ENCODE data around the gene MB. TPM values are rescaled to one million over a fixed set of nuclear protein-coding genes. Genes with fewer than 3 reads are reported as not detected.
A peak's percentile ranks its signal among the peaks of the same experiment; 100 is the strongest.

The MB gene
- total RNA-seq, 1 donor from 2014 or later = not detected

GRCh38 chr22:35634943-35635540 lies 17.9 kb upstream of the MB start:
- no peak for DNase-seq (ENCODE audit: low read depth, low spot score)
- H3K27ac Mint-ChIP-seq (ENCODE audit: unreplicated experiment) = no peak overlapping the region
- peaks cover 6% of the 10 kb centered on the region for H3K27me3 Mint-ChIP-seq (ENCODE audit: low read depth)
- no peaks in the 10 kb centered on the region for H3K36me3 Mint-ChIP-seq (ENCODE audit: low read depth)
- no peaks in the 10 kb centered on the region for H3K9me3 Mint-ChIP-seq
- H3K4me3 Mint-ChIP-seq = no peak overlapping the region
- no peak for TF ChIP-seq CTCF (conservative IDR thresholded peaks at IDR 0.05)
- H3K4me1 Mint-ChIP-seq = peaks cover 27% of the 10 kb centered on the region

GRCh38 chr22:35634015-35634414 lies 16.9 kb upstream of the MB start:
- H3K27ac Mint-ChIP-seq (ENCODE audit: unreplicated experiment) = no peak overlapping the region
- no peak for DNase-seq (ENCODE audit: low read depth, low spot score)
- no peaks in the 10 kb centered on the region for H3K9me3 Mint-ChIP-seq
- H3K36me3 Mint-ChIP-seq (ENCODE audit: low read depth) = no peaks in the 10 kb centered on the region
- TF ChIP-seq CTCF (conservative IDR thresholded peaks at IDR 0.05) = no peak
- peaks cover 15% of the 10 kb centered on the region for H3K27me3 Mint-ChIP-seq (ENCODE audit: low read depth)
- H3K4me3 Mint-ChIP-seq = no peak overlapping the region
- H3K4me1 Mint-ChIP-seq = peaks cover 35% of the 10 kb centered on the region

GRCh38 chr22:35633520-35633919 lies 16.4 kb upstream of the MB start:
- H3K4me1 Mint-ChIP-seq = peaks cover 31% of the 10 kb centered on the region
- H3K36me3 Mint-ChIP-seq (ENCODE audit: low read depth) = no peaks in the 10 kb centered on the region
- peaks cover 16% of the 10 kb centered on the region for H3K27me3 Mint-ChIP-seq (ENCODE audit: low read depth)
- H3K27ac Mint-ChIP-seq (ENCODE audit: unreplicated experiment) = no peak overlapping the region
- H3K4me3 Mint-ChIP-seq = no peak overlapping the region
- DNase-seq (ENCODE audit: low read depth, low spot score) = no peak
- no peak for TF ChIP-seq CTCF (conservative IDR thresholded peaks at IDR 0.05)
- no peaks in the 10 kb centered on the region for H3K9me3 Mint-ChIP-seq

- H3K4me3 Mint-ChIP-seq = no peak overlapping the region
- no peaks in the 10 kb centered on the region for H3K36me3 Mint-ChIP-seq (ENCODE audit: low read depth)
- no peak for TF ChIP-seq CTCF (conservative IDR thresholded peaks at IDR 0.05)
- DNase-seq (ENCODE audit: low read depth, low spot score) = no peak
- H3K4me1 Mint-ChIP-seq = peaks cover 28% of the 10 kb centered on the region
- H3K27ac Mint-ChIP-seq (ENCODE audit: unreplicated experiment) = no peak overlapping the region
- H3K27me3 Mint-ChIP-seq (ENCODE audit: low read depth) = peaks cover 19% of the 10 kb centered on the region
- no peaks in the 10 kb centered on the region for H3K9me3 Mint-ChIP-seq
Observed at GRCh38 chr22:35632935-35633334, 15.8 kb upstream of the MB start.

- Mint-ChIP-seq H3K27me3 (ENCODE audit: low read depth) (peaks cover 29% of the 10 kb centered on the region), H3K36me3 (ENCODE audit: low read depth) (no peaks in the 10 kb centered on the region), H3K4me1 (peaks cover 30% of the 10 kb centered on the region), H3K4me3 (no peak overlapping the region), H3K27ac (ENCODE audit: unreplicated experiment) (no peak overlapping the region), H3K9me3 (no peaks in the 10 kb centered on the region)
- DNase-seq (ENCODE audit: low read depth, low spot score) = peak; percentile 35
- TF ChIP-seq CTCF (conservative IDR thresholded peaks at IDR 0.05) = peak; percentile 61
Observed at GRCh38 chr22:35631597-35631996, 14.5 kb upstream of the MB start.

Measured in neural crest cell (in vitro differentiated cells).